ENCODE measurements around the gene YPEL5. TPM values are rescaled to one million over a fixed set of nuclear protein-coding genes. Genes with fewer than 3 reads are reported as not detected.
"Not testable (repeated sequence)": the region's sequence is repeated elsewhere in the genome, so short reads cannot be mapped to it uniquely, and the experiment has no call there.

YPEL5 gene
- polyA plus RNA-seq, 1 donor (not counting 4 experiments of a cell fraction or from before 2014, with no cell fraction given): 126 TPM

DNA sequence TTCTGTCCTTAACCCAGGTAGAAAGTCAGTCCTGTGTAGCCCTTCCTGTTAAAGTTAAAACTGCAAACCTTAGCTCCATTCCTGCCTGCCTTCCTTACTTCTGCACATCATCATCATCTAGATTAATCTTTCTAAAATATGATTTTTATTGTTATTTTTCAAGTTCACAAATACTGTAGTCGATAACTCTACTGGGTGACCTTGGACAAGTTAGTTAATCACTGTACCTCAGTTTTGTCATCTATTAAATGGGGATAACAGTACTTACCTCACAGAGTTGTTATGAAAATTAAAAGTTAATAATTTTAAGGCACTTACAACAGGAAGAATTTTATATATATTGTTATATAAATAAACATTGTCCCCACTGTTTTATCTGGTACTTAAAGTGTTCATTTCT is 2.5 kb upstream of the YPEL5 start:
- Histone ChIP-seq H3K9me1 (ENCODE audit: control insufficient read depth, extremely low read depth, insufficient read depth, low read length) (no peaks in the 10 kb centered on the region), H2AFZ (ENCODE audit: control insufficient read depth, low read length) (no peak overlapping the region), H3K4me3 (ENCODE audit: control insufficient read depth in 2 of 3, extremely low read depth in 1 of 3, insufficient read depth in 2 of 3, low read depth in 1 of 3, low read length in 3 of 3) (no peak overlapping the region), H3K9ac (ENCODE audit: control insufficient read depth, extremely low read depth, insufficient read depth, low read length) (no peak overlapping the region), H3K79me2 (ENCODE audit: control insufficient read depth, insufficient read depth, low read length) (peaks cover 10% of the 10 kb centered on the region), H3K27me3 (ENCODE audit: control insufficient read depth, extremely low read depth, insufficient read depth, low read length) (no peaks in the 10 kb centered on the region), H3K4me2 (ENCODE audit: control insufficient read depth, extremely low read depth, insufficient read depth, low read depth, low read length) (no peak overlapping the region), H3K36me3 (ENCODE audit: control insufficient read depth in 2 of 2, extremely low read depth in 1 of 2, insufficient read depth in 2 of 2, low read length in 2 of 2) (peaks cover 0 to 4% of the 10 kb centered on the region in 2 experiments), H3K9me3 (ENCODE audit: control insufficient read depth, low read depth, low read length) (no peaks in the 10 kb centered on the region), H3K27ac (ENCODE audit: control insufficient read depth, insufficient read depth, low read length) (no peak overlapping the region), H4K20me1 (ENCODE audit: control insufficient read depth, extremely low read depth, insufficient read depth, low read length) (peaks cover 4% of the 10 kb centered on the region), H3K4me1 (ENCODE audit: control insufficient read depth, extremely low read depth, insufficient read depth, low read length) (peaks cover 29% of the 10 kb centered on the region)
- dilution Hi-C loops (cut with MboI; ENCODE audit: extremely low pct_ligation_motif_present, low sequenced_read_pairs): no loop called here
- DNase-seq (ENCODE audit: low read depth, low spot score) (no peak), FAIRE-seq (no peak)
- TF ChIP-seq, protein P1, sequence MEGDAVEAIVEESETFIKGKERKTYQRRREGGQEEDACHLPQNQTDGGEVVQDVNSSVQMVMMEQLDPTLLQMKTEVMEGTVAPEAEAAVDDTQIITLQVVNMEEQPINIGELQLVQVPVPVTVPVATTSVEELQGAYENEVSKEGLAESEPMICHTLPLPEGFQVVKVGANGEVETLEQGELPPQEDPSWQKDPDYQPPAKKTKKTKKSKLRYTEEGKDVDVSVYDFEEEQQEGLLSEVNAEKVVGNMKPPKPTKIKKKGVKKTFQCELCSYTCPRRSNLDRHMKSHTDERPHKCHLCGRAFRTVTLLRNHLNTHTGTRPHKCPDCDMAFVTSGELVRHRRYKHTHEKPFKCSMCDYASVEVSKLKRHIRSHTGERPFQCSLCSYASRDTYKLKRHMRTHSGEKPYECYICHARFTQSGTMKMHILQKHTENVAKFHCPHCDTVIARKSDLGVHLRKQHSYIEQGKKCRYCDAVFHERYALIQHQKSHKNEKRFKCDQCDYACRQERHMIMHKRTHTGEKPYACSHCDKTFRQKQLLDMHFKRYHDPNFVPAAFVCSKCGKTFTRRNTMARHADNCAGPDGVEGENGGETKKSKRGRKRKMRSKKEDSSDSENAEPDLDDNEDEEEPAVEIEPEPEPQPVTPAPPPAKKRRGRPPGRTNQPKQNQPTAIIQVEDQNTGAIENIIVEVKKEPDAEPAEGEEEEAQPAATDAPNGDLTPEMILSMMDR (optimal IDR thresholded peaks at IDR 0.05 in 1 of 3, IDR thresholded peaks at IDR 0.05 in 1 of 3, conservative IDR thresholded peaks at IDR 0.05 in 1 of 3; ENCODE audit: extremely low read depth in 1 of 3, insufficient read depth in 2 of 3, low read length in 3 of 3): no peak

DNA sequence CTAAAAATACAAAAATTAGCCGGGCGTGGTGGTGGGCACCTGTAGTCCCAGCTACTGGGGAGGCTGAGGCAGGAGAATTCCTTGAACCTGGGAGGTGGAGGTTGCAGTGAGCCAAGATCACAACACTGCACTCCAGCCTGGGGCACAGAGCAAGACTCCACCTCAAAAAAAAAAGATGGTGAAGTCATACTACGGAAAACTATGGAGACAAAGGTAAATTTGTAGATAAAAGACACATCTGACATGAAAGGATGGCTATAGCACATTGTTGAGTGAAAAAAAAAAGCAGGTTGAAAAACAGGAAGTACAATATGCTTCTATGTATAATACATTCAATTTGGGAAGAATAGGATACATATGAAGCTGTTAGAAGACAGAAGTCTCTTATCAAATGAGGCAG is 1.9 kb upstream of the YPEL5 start:
- H3K36me3 ChIP-seq (ENCODE audit: control insufficient read depth in 2 of 2, extremely low read depth in 1 of 2, insufficient read depth in 2 of 2, low read length in 2 of 2); H3K27ac ChIP-seq (ENCODE audit: control insufficient read depth, insufficient read depth, low read length); H3K9me1 ChIP-seq (ENCODE audit: control insufficient read depth, extremely low read depth, insufficient read depth, low read length); H3K9me3 ChIP-seq (ENCODE audit: control insufficient read depth, low read depth, low read length); H3K4me3 ChIP-seq (ENCODE audit: control insufficient read depth in 2 of 3, extremely low read depth in 1 of 3, insufficient read depth in 2 of 3, low read depth in 1 of 3, low read length in 3 of 3); dilution Hi-C loops (cut with MboI; ENCODE audit: extremely low pct_ligation_motif_present, low sequenced_read_pairs); H3K9ac ChIP-seq (ENCODE audit: control insufficient read depth, extremely low read depth, insufficient read depth, low read length); DNase-seq (ENCODE audit: low read depth, low spot score); H3K27me3 ChIP-seq (ENCODE audit: control insufficient read depth, extremely low read depth, insufficient read depth, low read length); H3K4me2 ChIP-seq (ENCODE audit: control insufficient read depth, extremely low read depth, insufficient read depth, low read depth, low read length); FAIRE-seq; H2AFZ ChIP-seq (ENCODE audit: control insufficient read depth, low read length): not testable (repeated sequence)
- Histone ChIP-seq H3K4me1 (ENCODE audit: control insufficient read depth, extremely low read depth, insufficient read depth, low read length) (peaks cover 29% of the 10 kb centered on the region), H4K20me1 (ENCODE audit: control insufficient read depth, extremely low read depth, insufficient read depth, low read length) (peaks cover 11% of the 10 kb centered on the region), H3K79me2 (ENCODE audit: control insufficient read depth, insufficient read depth, low read length) (peaks cover 10% of the 10 kb centered on the region)

DNA sequence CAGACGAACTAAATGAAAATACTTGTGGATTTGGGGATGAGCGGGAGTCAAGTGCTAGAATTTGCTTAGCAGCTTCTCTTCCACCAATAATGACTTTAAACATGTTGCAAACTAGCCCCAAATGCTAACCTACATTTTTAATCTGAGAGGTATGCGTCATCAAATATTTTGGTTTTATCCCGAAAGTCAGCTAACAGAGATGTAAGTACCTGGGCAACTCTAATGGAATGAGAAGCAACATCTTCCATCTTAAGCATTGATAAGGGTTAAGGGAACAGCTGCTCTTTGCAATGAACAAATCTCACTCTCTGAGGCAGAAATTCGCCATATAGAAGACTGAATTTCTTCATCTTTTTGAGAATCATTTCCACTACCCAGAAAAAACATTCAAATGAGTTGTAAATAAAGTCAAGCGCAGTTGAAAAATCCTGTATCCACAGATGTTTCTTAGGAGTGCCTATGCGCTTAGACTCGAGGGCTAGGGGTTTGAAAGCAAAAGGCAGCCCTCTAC is 926 bp upstream of the YPEL5 start:
- peak overlapping the region; percentile 98 for H3K27ac ChIP-seq (ENCODE audit: control insufficient read depth, insufficient read depth, low read length)
- no peaks in the 10 kb centered on the region for H3K27me3 ChIP-seq (ENCODE audit: control insufficient read depth, extremely low read depth, insufficient read depth, low read length)
- peaks cover 0 to 4% of the 10 kb centered on the region in 2 experiments for H3K36me3 ChIP-seq (ENCODE audit: control insufficient read depth in 2 of 2, extremely low read depth in 1 of 2, insufficient read depth in 2 of 2, low read length in 2 of 2)
- peaks cover 32% of the 10 kb centered on the region for H3K4me1 ChIP-seq (ENCODE audit: control insufficient read depth, extremely low read depth, insufficient read depth, low read length)
- TF ChIP-seq, protein P1 (optimal IDR thresholded peaks at IDR 0.05 in 1 of 3, IDR thresholded peaks at IDR 0.05 in 1 of 3, conservative IDR thresholded peaks at IDR 0.05 in 1 of 3; ENCODE audit: extremely low read depth in 1 of 3, insufficient read depth in 2 of 3, low read length in 3 of 3): no peak
- no peak for TF ChIP-seq EZH2 (IDR thresholded peaks at IDR 0.05; ENCODE audit: low read length)
- peaks cover 11% of the 10 kb centered on the region for H4K20me1 ChIP-seq (ENCODE audit: control insufficient read depth, extremely low read depth, insufficient read depth, low read length)
- H3K9me3 ChIP-seq (ENCODE audit: control insufficient read depth, low read depth, low read length): no peaks in the 10 kb centered on the region
- no peak for DNase-seq (ENCODE audit: low read depth, low spot score)
- dilution Hi-C loops (cut with MboI; ENCODE audit: extremely low pct_ligation_motif_present, low sequenced_read_pairs): no loop called here
- peak overlapping the region; percentile 98 for H3K4me2 ChIP-seq (ENCODE audit: control insufficient read depth, extremely low read depth, insufficient read depth, low read depth, low read length)
- no peaks in the 10 kb centered on the region for H3K9me1 ChIP-seq (ENCODE audit: control insufficient read depth, extremely low read depth, insufficient read depth, low read length)
- H3K4me3 ChIP-seq (ENCODE audit: control insufficient read depth in 2 of 3, extremely low read depth in 1 of 3, insufficient read depth in 2 of 3, low read depth in 1 of 3, low read length in 3 of 3): peak overlapping the region; percentile 35 to 85 (median 73)
- H3K79me2 ChIP-seq (ENCODE audit: control insufficient read depth, insufficient read depth, low read length): peaks cover 10% of the 10 kb centered on the region
- H2AFZ ChIP-seq (ENCODE audit: control insufficient read depth, low read length): peak overlapping the region; percentile 91
- H3K9ac ChIP-seq (ENCODE audit: control insufficient read depth, extremely low read depth, insufficient read depth, low read length): peak overlapping the region; percentile 97
- no peak for FAIRE-seq

Measured in keratinocyte (primary cell).